Uterus (tissue), 2 donors: ENCODE data around the gene CCL21.

Source experiments
- CTCF ChIP-seq, 4 experiments: fragments of 200-600 bp in 2 of 4; fragments of 450-650 bp in 2 of 4; sonication (generic) in 2 of 4; IDR thresholded peaks; one replicate each; pipeline ENCODE4 v1.5.1; 2016 to 2019; ENCODE audit warnings: antibody characterized with exemption in 4 of 4, mild to moderate bottlenecking in 2 of 4, moderate library complexity in 1 of 4
- POLR2A ChIP-seq, 2 donors: fragments of 450-650 bp; IDR thresholded peaks; one replicate each; pipeline ENCODE4 v1.6.1; 2016; ENCODE audit warnings: antibody characterized with exemption in 2 of 2, mild to moderate bottlenecking in 1 of 2, moderate library complexity in 1 of 2

DNA sequence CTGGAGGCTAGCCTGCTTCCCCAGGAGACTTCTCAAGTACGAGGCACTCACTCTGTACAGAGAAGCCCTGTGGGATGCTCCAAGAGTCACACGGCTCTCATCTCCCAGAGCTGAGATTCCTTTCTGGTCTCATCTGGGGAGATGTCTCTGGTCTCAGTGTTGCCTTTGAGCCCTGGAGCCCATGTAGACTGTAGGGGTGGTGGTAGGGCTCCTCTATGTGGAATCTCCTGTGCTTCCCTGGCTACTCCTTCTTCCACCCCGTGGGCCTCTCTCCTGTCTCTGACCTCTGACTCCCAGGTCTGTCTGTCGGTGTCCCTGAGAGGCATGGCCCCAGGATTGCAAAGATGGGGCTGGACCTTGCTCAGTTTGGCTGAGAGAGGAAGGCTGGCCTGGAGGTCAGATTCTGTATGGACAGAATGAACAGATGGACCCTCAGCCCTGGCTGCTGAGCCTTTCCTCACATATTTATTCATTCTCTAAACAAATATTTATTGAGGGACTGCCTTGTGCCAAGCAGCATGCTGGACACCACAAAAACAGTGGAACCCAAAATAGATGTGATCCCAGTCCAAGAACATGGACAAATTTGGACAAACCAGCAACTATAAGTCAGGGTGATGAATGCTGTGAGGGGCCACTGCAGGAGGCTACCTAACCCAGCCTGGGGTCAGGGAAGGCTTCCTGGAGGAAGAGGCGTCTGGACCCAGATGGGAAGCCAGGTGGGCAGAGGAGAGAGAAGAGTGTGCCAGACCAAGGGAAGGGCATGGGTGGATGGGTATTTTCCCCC, 21.4 kb downstream of the CCL21 start:
- TF ChIP-seq CTCF (IDR thresholded peaks at IDR 0.05) (no peak), POLR2A (IDR thresholded peaks at IDR 0.05) (no peak)
